ENCODE data around the gene CEP20.
"Not testable (repeated sequence)": the region's sequence is repeated elsewhere in the genome, so short reads cannot be mapped to it uniquely, and the experiment has no call there.

CEP20 gene

GRCh38 chr16:15847611-15848175 lies 40.7 kb downstream of the CEP20 start:
- Histone ChIP-seq H3K9me3 (ENCODE audit: control extremely low read depth in 1 of 5, control insufficient read depth in 4 of 5, insufficient read depth in 2 of 5, low read depth in 1 of 5, low read length in 4 of 5) (no peaks in the 10 kb centered on the region), H3K4me3 (ENCODE audit: control insufficient read depth in 1 of 7, extremely low read depth in 1 of 7, insufficient read depth in 4 of 7, low read depth in 2 of 7, low read length in 6 of 7) (no peak overlapping the region), H3K4me1 (ENCODE audit: control extremely low read depth in 1 of 4, control insufficient read depth in 4 of 4, insufficient read depth in 4 of 4, low read length in 3 of 4) (no peaks in the 10 kb centered on the region), H3K27me3 (replicated peaks in 2 of 5; ENCODE audit: control insufficient read depth in 4 of 5, insufficient read depth in 5 of 5, low read length in 4 of 5) (no peaks in the 10 kb centered on the region), H3K27ac (ENCODE audit: insufficient read depth in 1 of 2, low read depth in 1 of 2, low read length in 2 of 2, poor library complexity in 1 of 2, severe bottlenecking in 2 of 2) (no peak overlapping the region), H3K36me3 (ENCODE audit: control insufficient read depth in 4 of 4, insufficient read depth in 4 of 4, low read length in 3 of 4) (no peaks in the 10 kb centered on the region)
- ChIA-PET CTCF (interaction anchor here (1.9 kb wide), 1 partner anchor 82 kb away, joined by 4 read pairs; no protein-coding TSS in a partner anchor), POLR2A (no interaction called here)
- no peak for DNase-seq
- WGBS (ENCODE audit: insufficient coverage) = 96% methylated on average over 7 of the region's 9 CpGs

- ChIA-PET CTCF (interaction anchor here (0.9 kb wide), 1 partner anchor 31 kb away, joined by 4 read pairs; no protein-coding TSS in a partner anchor), POLR2A (no interaction called here)
- Histone ChIP-seq H3K27me3 (replicated peaks in 2 of 5; ENCODE audit: control insufficient read depth in 4 of 5, insufficient read depth in 5 of 5, low read length in 4 of 5) (no peaks in the 10 kb centered on the region), H3K36me3 (ENCODE audit: control insufficient read depth in 4 of 4, insufficient read depth in 4 of 4, low read length in 3 of 4) (no peaks in the 10 kb centered on the region), H3K4me3 (ENCODE audit: control insufficient read depth in 1 of 7, extremely low read depth in 1 of 7, insufficient read depth in 4 of 7, low read depth in 2 of 7, low read length in 6 of 7) (no peak overlapping the region), H3K9me3 (ENCODE audit: control extremely low read depth in 1 of 5, control insufficient read depth in 4 of 5, insufficient read depth in 2 of 5, low read depth in 1 of 5, low read length in 4 of 5) (no peaks in the 10 kb centered on the region), H3K27ac (ENCODE audit: insufficient read depth in 1 of 2, low read depth in 1 of 2, low read length in 2 of 2, poor library complexity in 1 of 2, severe bottlenecking in 2 of 2) (no peak overlapping the region), H3K4me1 (ENCODE audit: control extremely low read depth in 1 of 4, control insufficient read depth in 4 of 4, insufficient read depth in 4 of 4, low read length in 3 of 4) (no peaks in the 10 kb centered on the region)
- 90% methylated on average over 4 of the region's 4 CpGs for WGBS (ENCODE audit: insufficient coverage)
- DNase-seq = no peak
Measured at GRCh38 chr16:15846510-15846909, 41.9 kb downstream of the CEP20 start.

GRCh38 chr16:15843635-15844279 lies 44.6 kb downstream of the CEP20 start:
- DNase-seq = no peak
- Histone ChIP-seq H3K4me1 (ENCODE audit: control extremely low read depth in 1 of 4, control insufficient read depth in 4 of 4, insufficient read depth in 4 of 4, low read length in 3 of 4) (no peaks in the 10 kb centered on the region), H3K27ac (ENCODE audit: insufficient read depth in 1 of 2, low read depth in 1 of 2, low read length in 2 of 2, poor library complexity in 1 of 2, severe bottlenecking in 2 of 2) (no peak overlapping the region), H3K27me3 (replicated peaks in 2 of 5; ENCODE audit: control insufficient read depth in 4 of 5, insufficient read depth in 5 of 5, low read length in 4 of 5) (no peaks in the 10 kb centered on the region), H3K36me3 (ENCODE audit: control insufficient read depth in 4 of 4, insufficient read depth in 4 of 4, low read length in 3 of 4) (no peaks in the 10 kb centered on the region), H3K4me3 (ENCODE audit: control insufficient read depth in 1 of 7, extremely low read depth in 1 of 7, insufficient read depth in 4 of 7, low read depth in 2 of 7, low read length in 6 of 7) (no peak overlapping the region), H3K9me3 (ENCODE audit: control extremely low read depth in 1 of 5, control insufficient read depth in 4 of 5, insufficient read depth in 2 of 5, low read depth in 1 of 5, low read length in 4 of 5) (no peaks in the 10 kb centered on the region)
- WGBS (ENCODE audit: insufficient coverage) = 94% methylated on average over 8 of the region's 10 CpGs
- ChIA-PET POLR2A (no interaction called here), CTCF (interaction anchor here (1.1 to 1.6 kb wide), 2 partner anchors 10 to 32 kb away, joined by 3 to 4 read pairs; no protein-coding TSS in a partner anchor)

- H3K36me3 ChIP-seq (ENCODE audit: control insufficient read depth in 4 of 4, insufficient read depth in 4 of 4, low read length in 3 of 4); H3K27me3 ChIP-seq (replicated peaks in 2 of 5; ENCODE audit: control insufficient read depth in 4 of 5, insufficient read depth in 5 of 5, low read length in 4 of 5); H3K9me3 ChIP-seq (ENCODE audit: control extremely low read depth in 1 of 5, control insufficient read depth in 4 of 5, insufficient read depth in 2 of 5, low read depth in 1 of 5, low read length in 4 of 5); CTCF ChIA-PET; POLR2A ChIA-PET; H3K4me3 ChIP-seq (ENCODE audit: control insufficient read depth in 1 of 7, extremely low read depth in 1 of 7, insufficient read depth in 4 of 7, low read depth in 2 of 7, low read length in 6 of 7); DNase-seq; H3K27ac ChIP-seq (ENCODE audit: insufficient read depth in 1 of 2, low read depth in 1 of 2, low read length in 2 of 2, poor library complexity in 1 of 2, severe bottlenecking in 2 of 2): not testable (repeated sequence)
- 100% methylated on average over 8 of the region's 8 CpGs for WGBS (ENCODE audit: insufficient coverage)
- H3K4me1 ChIP-seq (ENCODE audit: control extremely low read depth in 1 of 4, control insufficient read depth in 4 of 4, insufficient read depth in 4 of 4, low read length in 3 of 4) = peaks cover 0 to 11% (median 9%) of the 10 kb centered on the region in 4 experiments
Measured at GRCh38 chr16:15839204-15839603, 49.2 kb downstream of the CEP20 start.

- Histone ChIP-seq H3K4me3 (ENCODE audit: control insufficient read depth in 1 of 7, extremely low read depth in 1 of 7, insufficient read depth in 4 of 7, low read depth in 2 of 7, low read length in 6 of 7) (no peak overlapping the region), H3K4me1 (ENCODE audit: control extremely low read depth in 1 of 4, control insufficient read depth in 4 of 4, insufficient read depth in 4 of 4, low read length in 3 of 4) (peaks cover 0 to 11% (median 9%) of the 10 kb centered on the region in 4 experiments), H3K27me3 (replicated peaks in 2 of 5; ENCODE audit: control insufficient read depth in 4 of 5, insufficient read depth in 5 of 5, low read length in 4 of 5) (no peaks in the 10 kb centered on the region), H3K36me3 (ENCODE audit: control insufficient read depth in 4 of 4, insufficient read depth in 4 of 4, low read length in 3 of 4) (no peaks in the 10 kb centered on the region), H3K9me3 (ENCODE audit: control extremely low read depth in 1 of 5, control insufficient read depth in 4 of 5, insufficient read depth in 2 of 5, low read depth in 1 of 5, low read length in 4 of 5) (no peaks in the 10 kb centered on the region), H3K27ac (ENCODE audit: insufficient read depth in 1 of 2, low read depth in 1 of 2, low read length in 2 of 2, poor library complexity in 1 of 2, severe bottlenecking in 2 of 2) (no peak overlapping the region)
- no peak for DNase-seq
- CTCF ChIA-PET = interaction anchor here (0.5 to 1.0 kb wide), 2 partner anchors 8 to 31 kb away, joined by 3 read pairs; no protein-coding TSS in a partner anchor
- POLR2A ChIA-PET = no interaction called here
- 97% methylated on average over 11 of the region's 11 CpGs for WGBS (ENCODE audit: insufficient coverage)
Measured at GRCh38 chr16:15837761-15838160, 50.6 kb downstream of the CEP20 start.

GRCh38 chr16:15836965-15837611 lies 51.3 kb downstream of the CEP20 start:
- Histone ChIP-seq H3K27me3 (replicated peaks in 2 of 5; ENCODE audit: control insufficient read depth in 4 of 5, insufficient read depth in 5 of 5, low read length in 4 of 5) (no peaks in the 10 kb centered on the region), H3K4me3 (ENCODE audit: control insufficient read depth in 1 of 7, extremely low read depth in 1 of 7, insufficient read depth in 4 of 7, low read depth in 2 of 7, low read length in 6 of 7) (no peak overlapping the region), H3K4me1 (ENCODE audit: control extremely low read depth in 1 of 4, control insufficient read depth in 4 of 4, insufficient read depth in 4 of 4, low read length in 3 of 4) (peaks cover 0 to 11% (median 9%) of the 10 kb centered on the region in 4 experiments), H3K36me3 (ENCODE audit: control insufficient read depth in 4 of 4, insufficient read depth in 4 of 4, low read length in 3 of 4) (no peaks in the 10 kb centered on the region), H3K27ac (ENCODE audit: insufficient read depth in 1 of 2, low read depth in 1 of 2, low read length in 2 of 2, poor library complexity in 1 of 2, severe bottlenecking in 2 of 2) (no peak overlapping the region), H3K9me3 (ENCODE audit: control extremely low read depth in 1 of 5, control insufficient read depth in 4 of 5, insufficient read depth in 2 of 5, low read depth in 1 of 5, low read length in 4 of 5) (no peaks in the 10 kb centered on the region)
- POLR2A ChIA-PET = no interaction called here
- CTCF ChIA-PET = interaction anchor here (0.6 kb wide), 1 partner anchor 12 kb away, joined by 3 read pairs; no protein-coding TSS in a partner anchor
- no peak for DNase-seq
- WGBS (ENCODE audit: insufficient coverage) = 88% methylated on average over 7 of the region's 10 CpGs

- WGBS (ENCODE audit: insufficient coverage) = 96% methylated on average over 3 of the region's 6 CpGs
- Histone ChIP-seq H3K4me1 (ENCODE audit: control extremely low read depth in 1 of 4, control insufficient read depth in 4 of 4, insufficient read depth in 4 of 4, low read length in 3 of 4) (peaks cover 0 to 19% (median 9%) of the 10 kb centered on the region in 4 experiments), H3K27ac (ENCODE audit: insufficient read depth in 1 of 2, low read depth in 1 of 2, low read length in 2 of 2, poor library complexity in 1 of 2, severe bottlenecking in 2 of 2) (no peak overlapping the region), H3K27me3 (replicated peaks in 2 of 5; ENCODE audit: control insufficient read depth in 4 of 5, insufficient read depth in 5 of 5, low read length in 4 of 5) (no peaks in the 10 kb centered on the region), H3K36me3 (ENCODE audit: control insufficient read depth in 4 of 4, insufficient read depth in 4 of 4, low read length in 3 of 4) (no peaks in the 10 kb centered on the region), H3K9me3 (ENCODE audit: control extremely low read depth in 1 of 5, control insufficient read depth in 4 of 5, insufficient read depth in 2 of 5, low read depth in 1 of 5, low read length in 4 of 5) (no peaks in the 10 kb centered on the region), H3K4me3 (ENCODE audit: control insufficient read depth in 1 of 7, extremely low read depth in 1 of 7, insufficient read depth in 4 of 7, low read depth in 2 of 7, low read length in 6 of 7) (no peak overlapping the region)
- ChIA-PET POLR2A (no interaction called here), CTCF (no interaction called here)
- DNase-seq = no peak
Measured at GRCh38 chr16:15836074-15836473, 52.3 kb downstream of the CEP20 start.
